Measurements from ENCODE around the gene PRODH2.

- TF ChIP-seq POLR2A (IDR thresholded peaks at IDR 0.05) (no peak), CTCF (IDR thresholded peaks at IDR 0.05) (no peak)
Observed at GRCh38 chr19:35760711-35761349, 51.8 kb downstream of the PRODH2 start.
